Lower lobe of right lung (tissue), 2 donors: ENCODE results near the gene ZNF335. TPM values are rescaled to one million over a fixed set of nuclear protein-coding genes. Genes with fewer than 3 reads are reported as not detected.
"Not testable (repeated sequence)": the region's sequence is repeated elsewhere in the genome, so short reads cannot be mapped to it uniquely, and the experiment has no call there.

ENCODE experiments used
- ATAC-seq, 2 donors: fragments of 200-7000 bp; cut with Tn5 transposase; one replicate each; pipeline ENCODE4 v1.9.1; 2020 to 2022; ENCODE audit warnings: mild to moderate bottlenecking in 2 of 2, moderate library complexity in 2 of 2
- DNase-seq: peaks from one replicate; pipeline ENCODE4 v3.0.0-alpha.2; 2020
- H3K27ac ChIP-seq: fragments of 200-600 bp; one replicate; pipeline ENCODE4 v1.8.0; 2022
- H3K27me3 ChIP-seq: fragments of 200-600 bp; one replicate; pipeline ENCODE4 v1.8.0; 2022; ENCODE audit warnings: low read depth
- H3K36me3 ChIP-seq: fragments of 200-600 bp; one replicate; pipeline ENCODE4 v1.8.0; 2022; ENCODE audit warnings: mild to moderate bottlenecking
- H3K4me1 ChIP-seq: fragments of 200-600 bp; one replicate; pipeline ENCODE4 v1.8.0; 2022
- H3K4me3 ChIP-seq: fragments of 200-600 bp; one replicate; pipeline ENCODE4 v1.8.0; 2022; ENCODE audit warnings: mild to moderate bottlenecking
- H3K9me3 ChIP-seq: fragments of 200-600 bp; one replicate; pipeline ENCODE4 v1.8.0; 2022
- CTCF ChIP-seq: fragments of 200-600 bp; IDR thresholded peaks from one replicate; pipeline ENCODE4 v1.8.0; 2022; ENCODE audit warnings: antibody characterized with exemption, mild to moderate bottlenecking
- intact Hi-C: fragments of 100-400 bp; cut with DNase I; formaldehyde crosslinking; loops from one replicate; pipeline ENCODE4 v1.11.0; 2022
- total RNA-seq: library from RNA; stranded (reverse); fragmentation: NEBNext Ultra II Directional; extraction: Animal tissue kit (Norgen Biotek cat#: 25700); gene quantifications from one replicate; pipeline ENCODE4 v1.2.1, GENCODE V29; 2021
- donor health status: DM: no; HTN: yes; CAD: no; lungs with severe emphysema.

ZNF335 gene
- total RNA-seq, 1 donor from 2014 or later: 20.4 TPM

GRCh38 chr20:45902199-45902701, 69.8 kb downstream of the ZNF335 start:
- Histone ChIP-seq H3K27ac (no peak overlapping the region), H3K27me3 (no peaks in the 10 kb centered on the region), H3K4me1 (no peaks in the 10 kb centered on the region), H3K4me3 (no peak overlapping the region), H3K9me3 (no peaks in the 10 kb centered on the region), H3K36me3 (peaks cover 79% of the 10 kb centered on the region)
- intact Hi-C loops: no loop called here
- DNase-seq (no peak), ATAC-seq (no peak)
- no peak for TF ChIP-seq CTCF

GRCh38 chr20:45901332-45901731, 70.7 kb downstream of the ZNF335 start:
- H3K27me3 ChIP-seq, H3K4me3 ChIP-seq, ATAC-seq, DNase-seq, H3K9me3 ChIP-seq, H3K27ac ChIP-seq, intact Hi-C loops, H3K4me1 ChIP-seq: not testable (repeated sequence)
- peaks cover 88% of the 10 kb centered on the region for H3K36me3 ChIP-seq

- Histone ChIP-seq H3K4me1 (no peaks in the 10 kb centered on the region), H3K27ac (no peak overlapping the region), H3K36me3 (peaks cover 94% of the 10 kb centered on the region), H3K9me3 (no peaks in the 10 kb centered on the region), H3K4me3 (no peak overlapping the region), H3K27me3 (no peaks in the 10 kb centered on the region)
- DNase-seq (no peak), ATAC-seq (peak in 1 of 2 donors; percentile 41)
- intact Hi-C loops: no loop called here
- no peak for TF ChIP-seq CTCF
Measured at GRCh38 chr20:45899046-45899835, 72.8 kb downstream of the ZNF335 start.

Other genes starting within 250 kb of the ZNF335 start
- gene SPINT4, start 249.9 kb downstream of the ZNF335 start, total RNA-seq: not detected
- gene WFDC3, start 180.3 kb downstream of the ZNF335 start, total RNA-seq: 3.4 TPM
- gene DNTTIP1, start 180.2 kb downstream of the ZNF335 start, total RNA-seq: 30.8 TPM
- gene UBE2C, start 159.6 kb downstream of the ZNF335 start, total RNA-seq: 3.5 TPM
- gene TNNC2, start 144.9 kb downstream of the ZNF335 start, total RNA-seq: not detected
- 24.1 TPM for gene SNX21, start 138.4 kb downstream of the ZNF335 start, total RNA-seq
- gene ACOT8, start 114.8 kb downstream of the ZNF335 start, total RNA-seq: 25.6 TPM
- 3.0 TPM for gene ZSWIM3, start 114.6 kb downstream of the ZNF335 start, total RNA-seq
- gene ZSWIM1, start 91.0 kb downstream of the ZNF335 start, total RNA-seq: 9.6 TPM
- 1.1 TPM for gene SPATA25, start 84.6 kb downstream of the ZNF335 start, total RNA-seq
- gene NEURL2, start 81.0 kb downstream of the ZNF335 start, total RNA-seq: 2.4 TPM
- gene CTSA, start 80.9 kb downstream of the ZNF335 start, total RNA-seq: 185 TPM
- 145 TPM for gene PLTP, start 60.0 kb downstream of the ZNF335 start, total RNA-seq
- gene PCIF1, start 37.5 kb downstream of the ZNF335 start, total RNA-seq: 34.7 TPM
- 9.4 TPM for gene MMP9, start 36.7 kb upstream of the ZNF335 start, total RNA-seq
- gene SLC12A5, start 57.0 kb upstream of the ZNF335 start, total RNA-seq: 1.2 TPM
- 29.4 TPM for gene NCOA5, start 117.8 kb upstream of the ZNF335 start, total RNA-seq
- gene CD40, start 146.1 kb upstream of the ZNF335 start, total RNA-seq: 35.7 TPM